Body of pancreas (tissue), 4 donors: ENCODE measurements around the gene HSPA4L. TPM values are rescaled to one million over a fixed set of nuclear protein-coding genes. Genes with fewer than 3 reads are reported as not detected.

ENCODE experiments used
- ATAC-seq: fragments of 150-250 bp; one replicate; pipeline ENCODE4 v1.9.1; 2016
- DNase-seq, 4 donors: peaks; one replicate each; pipeline ENCODE4 v3.0.0-alpha.2; 2019
- H3K27ac ChIP-seq, 4 donors: fragments of 200-600 bp; sonication (generic); 1 replicate in 3 of 4; 2 replicates in 1 of 4; pipeline versions ENCODE4 v1.5.1 to v1.6.1; 2016 to 2019; ENCODE audit warnings: mild to moderate bottlenecking in 1 of 4, mixed read lengths in 1 of 4, moderate library complexity in 1 of 4
- H3K27me3 ChIP-seq, 2 donors: fragments of 200-600 bp; sonication (generic); one replicate each; pipeline ENCODE4 v1.6.0; 2016; ENCODE audit warnings: mild to moderate bottlenecking in 1 of 2
- H3K36me3 ChIP-seq, 2 donors: fragments of 200-600 bp; sonication (generic); replicated peaks in 1 of 2; 2 replicates each; pipeline ENCODE4 v1.5.1; 2016; ENCODE audit warnings: low read depth in 2 of 2; ENCODE audit not compliant: insufficient read depth in 1 of 2
- H3K4me1 ChIP-seq: fragments of 200-600 bp; sonication (generic); one replicate; pipeline ENCODE4 v1.6.0; 2016
- H3K4me3 ChIP-seq, 2 donors: fragments of 200-600 bp; sonication (generic); 1 replicate in 1 of 2; 2 replicates in 1 of 2; pipeline ENCODE4 v1.5.1; 2016 to 2019
- H3K9me3 ChIP-seq, 3 donors: fragments of 200-600 bp; sonication (generic); 1 replicate in 2 of 3; 2 replicates in 1 of 3; pipeline ENCODE4 v1.5.1; 2016
- POLR2A ChIP-seq, 3 donors: fragments of 450-650 bp; IDR thresholded peaks; one replicate each; pipeline ENCODE4 v1.6.1; 2016; ENCODE audit warnings: antibody characterized with exemption in 3 of 3, mild to moderate bottlenecking in 2 of 3
- WGBS, 2 donors: methylation state at CpG; one replicate each; pipeline ENCODE4 v1.1.5; 2017; 5-methylcytosine and 5-hydroxymethylcytosine counted together
- intact Hi-C: fragments of 100-400 bp; cut with DNase I; formaldehyde crosslinking; loops from one replicate; pipeline ENCODE4 v1.15.1; 2023
- total RNA-seq, 2 donors: library from RNA; depleted of rRNA; stranded (reverse); fragments of >200 nt; gene quantifications; one replicate each; pipeline ENCODE4 v1.1.0, GENCODE V29; 2016
- TF ChIP-seq, protein P1 (sequence below), 7 experiments: fragments of 450-650 bp in 4 of 7; fragments of 200-600 bp in 3 of 7; sonication (generic) in 3 of 7; IDR thresholded peaks; one replicate each; pipeline ENCODE4 v1.5.1; 2016 to 2019; ENCODE audit warnings: antibody characterized with exemption in 7 of 7

Gene HSPA4L
- total RNA-seq, 2 donors from 2014 or later = 3.6 to 9.6 TPM

GRCh38 chr4:127846765-127847164, 64.6 kb downstream of the HSPA4L start:
- H3K36me3 ChIP-seq = no peaks in the 10 kb centered on the region
- no peak overlapping the region for H3K27ac ChIP-seq
- DNase-seq (no peak), ATAC-seq (no peak)
- WGBS, 2 donors = 91 to 96% methylated on average over 1 of the region's 1 CpG
- H3K4me1 ChIP-seq = no peaks in the 10 kb centered on the region
- H3K27me3 ChIP-seq = no peaks in the 10 kb centered on the region
- intact Hi-C loops = no loop called here
- peaks cover 0 to 12% (median 0%) of the 10 kb centered on the region in 3 donors for H3K9me3 ChIP-seq
- H3K4me3 ChIP-seq = no peak overlapping the region
- TF ChIP-seq POLR2A (IDR thresholded peaks at IDR 0.05) = no peak
- TF ChIP-seq, protein P1, sequence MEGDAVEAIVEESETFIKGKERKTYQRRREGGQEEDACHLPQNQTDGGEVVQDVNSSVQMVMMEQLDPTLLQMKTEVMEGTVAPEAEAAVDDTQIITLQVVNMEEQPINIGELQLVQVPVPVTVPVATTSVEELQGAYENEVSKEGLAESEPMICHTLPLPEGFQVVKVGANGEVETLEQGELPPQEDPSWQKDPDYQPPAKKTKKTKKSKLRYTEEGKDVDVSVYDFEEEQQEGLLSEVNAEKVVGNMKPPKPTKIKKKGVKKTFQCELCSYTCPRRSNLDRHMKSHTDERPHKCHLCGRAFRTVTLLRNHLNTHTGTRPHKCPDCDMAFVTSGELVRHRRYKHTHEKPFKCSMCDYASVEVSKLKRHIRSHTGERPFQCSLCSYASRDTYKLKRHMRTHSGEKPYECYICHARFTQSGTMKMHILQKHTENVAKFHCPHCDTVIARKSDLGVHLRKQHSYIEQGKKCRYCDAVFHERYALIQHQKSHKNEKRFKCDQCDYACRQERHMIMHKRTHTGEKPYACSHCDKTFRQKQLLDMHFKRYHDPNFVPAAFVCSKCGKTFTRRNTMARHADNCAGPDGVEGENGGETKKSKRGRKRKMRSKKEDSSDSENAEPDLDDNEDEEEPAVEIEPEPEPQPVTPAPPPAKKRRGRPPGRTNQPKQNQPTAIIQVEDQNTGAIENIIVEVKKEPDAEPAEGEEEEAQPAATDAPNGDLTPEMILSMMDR (IDR thresholded peaks at IDR 0.05) = no peak

- no peaks in the 10 kb centered on the region for H3K27me3 ChIP-seq
- WGBS, 2 donors = 95 to 96% methylated on average over 1 of the region's 1 CpG
- H3K27ac ChIP-seq = no peak overlapping the region
- DNase-seq (no peak), ATAC-seq (no peak)
- no peak for TF ChIP-seq POLR2A (IDR thresholded peaks at IDR 0.05)
- TF ChIP-seq, protein P1 (IDR thresholded peaks at IDR 0.05) = no peak
- no peak overlapping the region for H3K4me3 ChIP-seq
- intact Hi-C loops = no loop called here
- no peaks in the 10 kb centered on the region for H3K36me3 ChIP-seq
- H3K9me3 ChIP-seq = peaks cover 0 to 12% (median 0%) of the 10 kb centered on the region in 3 donors
- H3K4me1 ChIP-seq = no peaks in the 10 kb centered on the region
Measured at GRCh38 chr4:127849505-127850234, 67.5 kb downstream of the HSPA4L start.

GRCh38 chr4:127852661-127853060, 70.5 kb downstream of the HSPA4L start:
- Histone ChIP-seq H3K27me3 (no peaks in the 10 kb centered on the region), H3K36me3 (no peaks in the 10 kb centered on the region), H3K4me3 (no peak overlapping the region), H3K27ac (no peak overlapping the region), H3K9me3 (peaks cover 0 to 12% (median 0%) of the 10 kb centered on the region in 3 donors), H3K4me1 (peaks cover 9% of the 10 kb centered on the region)
- TF ChIP-seq POLR2A (IDR thresholded peaks at IDR 0.05) = no peak
- TF ChIP-seq, protein P1 (IDR thresholded peaks at IDR 0.05) = no peak
- 14 to 27% methylated on average over 1 of the region's 1 CpG for WGBS, 2 donors
- intact Hi-C loops = no loop called here
- DNase-seq = no peak
- no peak for ATAC-seq

GRCh38 chr4:127856196-127856812, 74.2 kb downstream of the HSPA4L start:
- ATAC-seq (no peak), DNase-seq (no peak)
- H3K27me3 ChIP-seq = no peaks in the 10 kb centered on the region
- intact Hi-C loops = no loop called here
- H3K36me3 ChIP-seq = no peaks in the 10 kb centered on the region
- H3K9me3 ChIP-seq = no peaks in the 10 kb centered on the region
- TF ChIP-seq, protein P1 (IDR thresholded peaks at IDR 0.05) = no peak
- TF ChIP-seq POLR2A (IDR thresholded peaks at IDR 0.05) = no peak
- H3K27ac ChIP-seq = no peak overlapping the region
- H3K4me1 ChIP-seq = peaks cover 9% of the 10 kb centered on the region
- H3K4me3 ChIP-seq = no peak overlapping the region
